Hepatocyte (in vitro differentiated cells): ENCODE data around the gene JPH2.

ENCODE experiments used
- EZH2 ChIP-seq: fragments of 200-600 bp; sonication (generic); IDR thresholded peaks from 2 replicates; pipeline ENCODE4 v1.6.1; 2016; ENCODE audit warnings: antibody characterized with exemption, mild to moderate bottlenecking, borderline replicate concordance
- EZH2phosphoT487 ChIP-seq: fragments of 200-600 bp; sonication (generic); IDR thresholded peaks from one replicate; pipeline ENCODE4 v1.6.1; 2018; ENCODE audit warnings: antibody characterized with exemption, mild to moderate bottlenecking, low read depth, moderate library complexity; ENCODE audit not compliant: unreplicated experiment, severe bottlenecking
- TF ChIP-seq, protein P1 (sequence below): fragments of 200-600 bp; sonication (generic); IDR thresholded peaks from 2 replicates; pipeline ENCODE4 v1.5.1; 2016; ENCODE audit warnings: antibody characterized with exemption, mild to moderate bottlenecking; ENCODE audit not compliant: poor library complexity

- TF ChIP-seq, protein P1, sequence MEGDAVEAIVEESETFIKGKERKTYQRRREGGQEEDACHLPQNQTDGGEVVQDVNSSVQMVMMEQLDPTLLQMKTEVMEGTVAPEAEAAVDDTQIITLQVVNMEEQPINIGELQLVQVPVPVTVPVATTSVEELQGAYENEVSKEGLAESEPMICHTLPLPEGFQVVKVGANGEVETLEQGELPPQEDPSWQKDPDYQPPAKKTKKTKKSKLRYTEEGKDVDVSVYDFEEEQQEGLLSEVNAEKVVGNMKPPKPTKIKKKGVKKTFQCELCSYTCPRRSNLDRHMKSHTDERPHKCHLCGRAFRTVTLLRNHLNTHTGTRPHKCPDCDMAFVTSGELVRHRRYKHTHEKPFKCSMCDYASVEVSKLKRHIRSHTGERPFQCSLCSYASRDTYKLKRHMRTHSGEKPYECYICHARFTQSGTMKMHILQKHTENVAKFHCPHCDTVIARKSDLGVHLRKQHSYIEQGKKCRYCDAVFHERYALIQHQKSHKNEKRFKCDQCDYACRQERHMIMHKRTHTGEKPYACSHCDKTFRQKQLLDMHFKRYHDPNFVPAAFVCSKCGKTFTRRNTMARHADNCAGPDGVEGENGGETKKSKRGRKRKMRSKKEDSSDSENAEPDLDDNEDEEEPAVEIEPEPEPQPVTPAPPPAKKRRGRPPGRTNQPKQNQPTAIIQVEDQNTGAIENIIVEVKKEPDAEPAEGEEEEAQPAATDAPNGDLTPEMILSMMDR, result no peak
- TF ChIP-seq EZH2phosphoT487, result no peak
- no peak for TF ChIP-seq EZH2
Measured at GRCh38 chr20:44193801-44194200, 6.8 kb upstream of the JPH2 start.
